Measurements from ENCODE around the gene IL1R2.

IL1R2 gene

DNA sequence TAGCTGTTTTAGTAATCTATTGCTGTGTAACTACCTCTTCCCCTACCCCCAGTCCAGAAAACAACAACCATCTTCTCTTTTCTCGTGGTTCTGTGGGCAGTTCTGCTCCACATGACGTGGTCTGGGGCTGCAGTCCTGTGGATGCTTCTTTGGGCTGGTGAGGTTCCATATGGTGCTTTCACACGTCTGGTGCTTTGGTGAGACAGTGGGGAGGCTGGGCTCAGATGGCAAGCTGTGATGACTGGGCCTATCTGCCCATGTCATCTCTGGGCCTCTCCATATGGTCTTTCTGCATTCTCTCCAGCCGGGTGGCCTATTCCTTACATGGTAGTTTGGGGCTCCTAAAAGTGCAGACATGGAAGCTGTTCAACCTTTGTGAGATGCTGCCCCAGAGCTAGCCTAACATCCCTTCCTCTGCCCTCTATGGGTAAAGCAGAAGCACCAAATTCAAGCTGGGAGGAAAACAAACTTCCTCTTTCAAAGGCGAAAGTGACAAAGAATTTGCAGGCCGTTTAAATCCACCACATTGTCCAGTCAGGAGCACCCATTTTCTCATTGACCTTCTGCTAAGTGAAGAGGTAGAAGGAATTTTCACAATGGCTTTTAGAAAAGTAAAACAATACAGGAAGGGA, 82.5 kb downstream of the IL1R2 start:
- in situ Hi-C loops (cut with MboI; ENCODE audit: low sequenced_read_pairs) = no loop called here

DNA sequence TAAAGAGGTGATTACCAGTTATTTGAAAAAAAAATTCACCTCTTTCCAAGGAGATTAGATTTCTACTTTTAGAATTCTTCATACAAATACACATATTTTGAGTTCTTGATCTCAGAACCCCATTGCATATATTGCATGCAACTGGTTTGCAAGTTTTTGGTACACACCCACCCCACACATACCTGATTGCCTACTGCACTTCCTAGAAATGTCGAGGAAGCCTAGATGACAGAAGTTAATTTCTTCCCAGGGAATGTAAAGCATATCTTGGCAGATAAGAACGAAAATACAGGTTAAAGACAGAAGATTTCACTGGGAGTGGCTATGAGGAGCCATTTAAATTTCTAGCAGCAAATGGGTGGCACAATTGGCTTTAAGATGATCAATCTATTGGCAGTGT, 83.7 kb downstream of the IL1R2 start:
- in situ Hi-C loops (cut with MboI; ENCODE audit: low sequenced_read_pairs) = no loop called here

DNA sequence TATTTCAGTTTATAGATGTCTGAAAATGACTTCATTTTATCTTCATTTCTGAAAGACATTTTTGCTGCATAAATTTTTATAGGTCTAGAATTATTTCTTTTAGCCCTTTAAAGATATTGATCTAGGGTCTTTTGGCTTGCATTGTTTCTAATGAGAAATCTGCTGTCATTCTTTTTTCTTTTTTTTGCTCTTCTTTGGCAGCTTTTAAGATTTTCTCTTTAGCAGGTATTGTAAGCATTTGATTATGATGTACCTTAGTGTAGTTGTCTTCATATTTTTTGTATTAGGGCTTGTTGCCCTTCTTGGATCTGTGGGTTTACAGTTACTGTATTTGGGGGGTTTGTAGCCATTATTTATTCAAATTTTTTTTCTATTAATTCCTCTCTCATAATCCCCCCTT, 84.8 kb downstream of the IL1R2 start:
- in situ Hi-C loops (cut with MboI; ENCODE audit: low sequenced_read_pairs) = no loop called here
